HG03139 (cell line): ENCODE measurements around the gene RNU2-1.
"Not testable (repeated sequence)": the region's sequence is repeated elsewhere in the genome, so short reads cannot be mapped to it uniquely, and the experiment has no call there.

Experiments used
- ATAC-seq: cut with Tn5 transposase; IDR thresholded peaks from one replicate; pipeline ENCODE4 v1.9.1; 2021; ENCODE audit not compliant: unreplicated experiment

Gene RNU2-1

GRCh38 chr17:43233877-43234276 is at the start of gene RNU2-1:
RNU2-1 (minus strand) TSS chr17:43233977.
- ATAC-seq = not testable (repeated sequence)

GRCh38 chr17:43272914-43273313 is 39.1 kb upstream of the RNU2-1 start:
- ATAC-seq = not testable (repeated sequence)

GRCh38 chr17:43272483-43272882 is 38.7 kb upstream of the RNU2-1 start:
- not testable (repeated sequence) for ATAC-seq

GRCh38 chr17:43270552-43271504 is 37.1 kb upstream of the RNU2-1 start:
- not testable (repeated sequence) for ATAC-seq

GRCh38 chr17:43246456-43246855 is 12.7 kb upstream of the RNU2-1 start:
- ATAC-seq = not testable (repeated sequence)

- ATAC-seq = not testable (repeated sequence)
These were observed 7.0 kb upstream of the RNU2-1 start for GRCh38 chr17:43240596-43241352.

GRCh38 chr17:43239597-43239996 is 5.8 kb upstream of the RNU2-1 start:
- ATAC-seq = not testable (repeated sequence)

GRCh38 chr17:43233263-43233662 is 514 bp downstream of the RNU2-1 start:
- ATAC-seq = not testable (repeated sequence)

GRCh38 chr17:43232021-43232699 is 1.6 kb downstream of the RNU2-1 start:
- ATAC-seq = not testable (repeated sequence)

GRCh38 chr17:43231205-43232020 is 2.4 kb downstream of the RNU2-1 start:
- ATAC-seq = not testable (repeated sequence)

- ATAC-seq = not testable (repeated sequence)
These were observed 5.6 kb downstream of the RNU2-1 start, which contains the start of gene CCDC200 for GRCh38 chr17:43228020-43228782. CCDC200 (minus strand) TSS chr17:43228623; CDS start chr17:43228554, 69 bp downstream.

- ATAC-seq = no peak
These were observed 7.4 kb downstream of the RNU2-1 start for GRCh38 chr17:43226393-43226792.

GRCh38 chr17:43224146-43224705 is 9.6 kb downstream of the RNU2-1 start:
- no peak for ATAC-seq

GRCh38 chr17:43220511-43221125 is 13.2 kb downstream of the RNU2-1 start:
- no peak for ATAC-seq

- no peak for ATAC-seq
These were observed 13.9 kb downstream of the RNU2-1 start for GRCh38 chr17:43219746-43220380.

- ATAC-seq = no peak
These were observed 14.8 kb downstream of the RNU2-1 start for GRCh38 chr17:43219001-43219400.

GRCh38 chr17:43217614-43218087 is 16.1 kb downstream of the RNU2-1 start:
- ATAC-seq = no peak
